Type B pancreatic cell (in vitro differentiated cells): ENCODE measurements around the gene LPCAT1. TPM values are rescaled to one million over a fixed set of nuclear protein-coding genes. Genes with fewer than 3 reads are reported as not detected.

Experiments used
- DNase-seq: peaks from one replicate; pipeline ENCODE4 v3.0.0; 2021; ENCODE audit warnings: mixed read lengths; ENCODE audit not compliant: unreplicated experiment; ENCODE audit errors: extremely low spot score
- H3K27ac Mint-ChIP-seq: 2 replicates; pipeline ENCODE4 v1.8.0; 2021; ENCODE audit warnings: mild to moderate bottlenecking, mixed read lengths
- H3K27me3 Mint-ChIP-seq: 2 replicates; pipeline ENCODE4 v1.8.0; 2021; ENCODE audit warnings: mixed read lengths
- H3K36me3 Mint-ChIP-seq: 2 replicates; pipeline ENCODE4 v1.8.0; 2021; ENCODE audit warnings: mixed read lengths
- H3K4me1 Mint-ChIP-seq: one replicate; pipeline ENCODE4 v1.8.0; 2021; ENCODE audit warnings: mixed read lengths; ENCODE audit not compliant: unreplicated experiment
- H3K4me3 Mint-ChIP-seq: 2 replicates; pipeline ENCODE4 v1.8.0; 2021; ENCODE audit warnings: mild to moderate bottlenecking, mixed read lengths
- H3K9me3 Mint-ChIP-seq: 2 replicates; pipeline ENCODE4 v1.8.0; 2021; ENCODE audit warnings: mixed read lengths
- total RNA-seq: library from RNA; stranded (reverse); gene quantifications from 2 replicates; pipeline ENCODE4 v1.2.1, GENCODE V29; 2021; ENCODE audit warnings: low replicate concordance
- TF ChIP-seq, protein P1 (sequence below): fragments of 200-600 bp; sonication (generic); conservative IDR thresholded peaks from 2 replicates; pipeline ENCODE4 v1.5.0; 2021; ENCODE audit warnings: antibody characterized with exemption, mild to moderate bottlenecking

LPCAT1 gene
- total RNA-seq, 1 donor from 2014 or later = 91.6 TPM

DNA sequence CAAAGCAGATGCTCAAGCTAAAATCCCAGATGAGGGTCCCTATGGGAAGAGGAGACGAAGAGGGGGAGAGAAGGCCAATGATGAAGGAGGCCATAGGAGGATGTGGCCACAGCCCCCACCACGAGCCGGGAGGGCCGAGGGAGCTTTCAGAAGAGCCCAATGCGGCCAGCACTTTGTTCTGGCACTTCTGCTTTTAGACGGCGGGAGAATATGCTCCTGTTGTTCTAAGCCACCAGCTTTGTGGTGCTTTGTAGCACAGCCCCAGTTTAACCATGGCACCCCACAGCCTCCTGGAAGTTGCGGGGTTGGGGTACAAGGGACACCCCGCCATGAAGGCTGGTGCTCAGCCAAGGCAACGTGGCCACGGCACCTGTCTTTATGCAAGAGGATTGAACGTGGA lies 33.4 kb downstream of the LPCAT1 start:
- no peaks in the 10 kb centered on the region for H3K27me3 Mint-ChIP-seq
- DNase-seq = no peak
- H3K36me3 Mint-ChIP-seq = peaks cover 4% of the 10 kb centered on the region
- no peak overlapping the region for H3K27ac Mint-ChIP-seq
- TF ChIP-seq, protein P1, sequence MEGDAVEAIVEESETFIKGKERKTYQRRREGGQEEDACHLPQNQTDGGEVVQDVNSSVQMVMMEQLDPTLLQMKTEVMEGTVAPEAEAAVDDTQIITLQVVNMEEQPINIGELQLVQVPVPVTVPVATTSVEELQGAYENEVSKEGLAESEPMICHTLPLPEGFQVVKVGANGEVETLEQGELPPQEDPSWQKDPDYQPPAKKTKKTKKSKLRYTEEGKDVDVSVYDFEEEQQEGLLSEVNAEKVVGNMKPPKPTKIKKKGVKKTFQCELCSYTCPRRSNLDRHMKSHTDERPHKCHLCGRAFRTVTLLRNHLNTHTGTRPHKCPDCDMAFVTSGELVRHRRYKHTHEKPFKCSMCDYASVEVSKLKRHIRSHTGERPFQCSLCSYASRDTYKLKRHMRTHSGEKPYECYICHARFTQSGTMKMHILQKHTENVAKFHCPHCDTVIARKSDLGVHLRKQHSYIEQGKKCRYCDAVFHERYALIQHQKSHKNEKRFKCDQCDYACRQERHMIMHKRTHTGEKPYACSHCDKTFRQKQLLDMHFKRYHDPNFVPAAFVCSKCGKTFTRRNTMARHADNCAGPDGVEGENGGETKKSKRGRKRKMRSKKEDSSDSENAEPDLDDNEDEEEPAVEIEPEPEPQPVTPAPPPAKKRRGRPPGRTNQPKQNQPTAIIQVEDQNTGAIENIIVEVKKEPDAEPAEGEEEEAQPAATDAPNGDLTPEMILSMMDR = no peak
- H3K4me3 Mint-ChIP-seq = no peak overlapping the region
- no peaks in the 10 kb centered on the region for H3K4me1 Mint-ChIP-seq
- no peaks in the 10 kb centered on the region for H3K9me3 Mint-ChIP-seq

DNA sequence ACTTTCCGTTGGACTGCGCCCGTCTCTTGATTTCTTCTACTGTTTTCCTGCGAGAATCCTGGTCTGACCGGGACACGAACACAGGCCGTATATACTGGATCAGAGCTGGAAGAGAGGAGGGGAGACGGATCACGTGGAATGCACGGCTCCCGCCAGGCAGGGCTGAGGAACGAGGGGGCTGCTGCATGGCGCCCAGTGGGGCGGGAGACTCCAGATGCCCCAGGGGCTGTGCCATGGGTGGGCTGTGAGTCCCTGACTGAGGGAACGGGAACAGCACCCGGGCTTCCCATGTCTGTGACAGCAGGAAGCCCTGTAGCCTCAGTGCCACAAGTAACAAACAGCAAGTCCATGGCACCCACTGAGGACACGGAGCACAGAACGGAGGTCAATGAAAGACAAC lies 34.0 kb downstream of the LPCAT1 start:
- TF ChIP-seq, protein P1 = no peak
- H3K27ac Mint-ChIP-seq = no peak overlapping the region
- no peak for DNase-seq
- H3K9me3 Mint-ChIP-seq = no peaks in the 10 kb centered on the region
- no peaks in the 10 kb centered on the region for H3K4me1 Mint-ChIP-seq
- peaks cover 4% of the 10 kb centered on the region for H3K36me3 Mint-ChIP-seq
- no peak overlapping the region for H3K4me3 Mint-ChIP-seq
- H3K27me3 Mint-ChIP-seq = no peaks in the 10 kb centered on the region

GRCh38 chr5:1488882-1489680 lies 34.7 kb downstream of the LPCAT1 start:
- Mint-ChIP-seq H3K27me3 (no peaks in the 10 kb centered on the region), H3K4me1 (no peaks in the 10 kb centered on the region), H3K9me3 (no peaks in the 10 kb centered on the region), H3K27ac (no peak overlapping the region), H3K4me3 (no peak overlapping the region), H3K36me3 (peaks cover 4% of the 10 kb centered on the region)
- TF ChIP-seq, protein P1 = no peak
- DNase-seq = no peak

DNA sequence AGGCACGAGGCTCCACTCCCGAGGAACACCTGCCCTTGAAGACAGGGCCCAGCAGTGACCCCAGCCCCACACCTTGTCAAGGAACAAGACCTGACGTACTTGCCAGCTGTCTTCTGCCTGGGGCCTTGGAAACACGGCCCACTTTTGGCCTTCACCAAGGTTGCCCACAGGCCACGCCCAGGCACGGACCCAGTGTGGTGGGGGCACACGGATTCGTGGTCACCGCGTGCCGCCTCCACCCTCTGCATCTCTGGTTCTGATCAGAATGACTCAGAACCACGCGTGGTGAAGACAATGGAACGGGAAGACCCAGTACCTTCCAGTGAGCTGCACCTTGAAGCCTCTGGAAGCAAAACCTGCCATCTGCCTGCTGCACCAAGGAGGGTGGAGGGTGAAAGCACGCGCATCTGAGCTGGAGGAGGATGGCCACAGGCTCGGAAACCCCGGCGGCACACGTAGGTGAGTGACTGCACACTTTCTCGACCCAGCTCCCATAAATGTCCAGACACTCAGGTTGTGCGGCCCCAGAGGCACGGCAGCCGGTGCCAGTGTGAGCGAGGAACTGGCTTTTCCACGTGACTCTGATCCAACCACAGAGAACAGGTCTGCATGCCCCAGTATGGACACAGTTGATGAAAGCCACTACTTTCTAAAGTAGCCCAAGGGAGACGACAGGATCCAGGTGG lies 36.5 kb downstream of the LPCAT1 start:
- Mint-ChIP-seq H3K27ac (no peak overlapping the region), H3K4me3 (no peak overlapping the region), H3K27me3 (no peaks in the 10 kb centered on the region), H3K4me1 (no peaks in the 10 kb centered on the region), H3K36me3 (peaks cover 4% of the 10 kb centered on the region), H3K9me3 (no peaks in the 10 kb centered on the region)
- no peak for DNase-seq
- TF ChIP-seq, protein P1 = no peak

GRCh38 chr5:1486271-1486670 lies 37.5 kb downstream of the LPCAT1 start:
- Mint-ChIP-seq H3K27me3 (no peaks in the 10 kb centered on the region), H3K9me3 (no peaks in the 10 kb centered on the region), H3K36me3 (peaks cover 4% of the 10 kb centered on the region), H3K27ac (no peak overlapping the region), H3K4me3 (no peak overlapping the region), H3K4me1 (no peaks in the 10 kb centered on the region)
- no peak for DNase-seq
- TF ChIP-seq, protein P1 = no peak
